Glomerular endothelial cell (primary cell): ENCODE data around the gene UCN2. TPM values are rescaled to one million over a fixed set of nuclear protein-coding genes. Genes with fewer than 3 reads are reported as not detected.
"Not testable (repeated sequence)": the region's sequence is repeated elsewhere in the genome, so short reads cannot be mapped to it uniquely, and the experiment has no call there.

Experiments
- DNase-seq: peaks from one replicate; pipeline ENCODE4 v3.0.0-alpha.2; 2011; ENCODE audit warnings: low read depth, low spot score; ENCODE audit errors: extremely low read depth
- total RNA-seq: library from RNA; depleted of rRNA; stranded (reverse); fragments of >200 nt; gene quantifications from 2 replicates; pipeline ENCODE4 v1.2.3, GENCODE V29; 2015

The UCN2 gene
- total RNA-seq, 1 donor from 2014 or later: 1.2 TPM

- DNase-seq: no peak
These were observed 441 bp upstream of the UCN2 start for GRCh38 chr3:48564022-48564421.

- DNase-seq: no peak
These were observed 1.1 kb downstream of the UCN2 start for GRCh38 chr3:48562367-48563095.

- DNase-seq: no peak
These were observed 2.4 kb downstream of the UCN2 start for GRCh38 chr3:48561045-48561736.

GRCh38 chr3:48560648-48561018 lies 2.9 kb downstream of the UCN2 start:
- DNase-seq: no peak

- DNase-seq: no peak
These were observed 5.0 kb downstream of the UCN2 start for GRCh38 chr3:48558493-48559134.

- DNase-seq: peak; percentile 92
These were observed 6.6 kb downstream of the UCN2 start, which contains the start of gene PFKFB4 for GRCh38 chr3:48556796-48557626. PFKFB4 (minus strand) TSS chr3:48556803; CDS start chr3:48556777, 26 bp downstream.

- no peak for DNase-seq
These were observed 7.4 kb downstream of the UCN2 start for GRCh38 chr3:48555949-48556795.

- DNase-seq: no peak
These were observed 8.2 kb downstream of the UCN2 start for GRCh38 chr3:48555231-48555948.

GRCh38 chr3:48553886-48554845 lies 9.4 kb downstream of the UCN2 start:
- DNase-seq: no peak

GRCh38 chr3:48553361-48553760 lies 10.2 kb downstream of the UCN2 start:
- DNase-seq: no peak

GRCh38 chr3:48552111-48552951 lies 11.2 kb downstream of the UCN2 start:
- DNase-seq: no peak

GRCh38 chr3:48551651-48552050 lies 11.9 kb downstream of the UCN2 start:
- not testable (repeated sequence) for DNase-seq

GRCh38 chr3:48548729-48549705 lies 14.6 kb downstream of the UCN2 start:
- peak; percentile 36 for DNase-seq

GRCh38 chr3:48548126-48548525 lies 15.5 kb downstream of the UCN2 start:
- DNase-seq: no peak

- no peak for DNase-seq
These were observed 17.3 kb downstream of the UCN2 start for GRCh38 chr3:48546203-48546829.

- no peak for DNase-seq
These were observed 19.4 kb downstream of the UCN2 start for GRCh38 chr3:48544141-48544540.
